GM20431 (cell line): ENCODE results near the gene CANT1.
"Not testable (repeated sequence)": the region's sequence is repeated elsewhere in the genome, so short reads cannot be mapped to it uniquely, and the experiment has no call there.

Experiments used
- in situ Hi-C: fragments of 300-500 bp; cut with MseI, MboI; formaldehyde crosslinking; loops from one replicate; pipeline ENCODE4 v1.15.0; 2020; ENCODE audit warnings: low sequenced_read_pairs; ENCODE audit not compliant: unreplicated experiment

CANT1 gene

DNA sequence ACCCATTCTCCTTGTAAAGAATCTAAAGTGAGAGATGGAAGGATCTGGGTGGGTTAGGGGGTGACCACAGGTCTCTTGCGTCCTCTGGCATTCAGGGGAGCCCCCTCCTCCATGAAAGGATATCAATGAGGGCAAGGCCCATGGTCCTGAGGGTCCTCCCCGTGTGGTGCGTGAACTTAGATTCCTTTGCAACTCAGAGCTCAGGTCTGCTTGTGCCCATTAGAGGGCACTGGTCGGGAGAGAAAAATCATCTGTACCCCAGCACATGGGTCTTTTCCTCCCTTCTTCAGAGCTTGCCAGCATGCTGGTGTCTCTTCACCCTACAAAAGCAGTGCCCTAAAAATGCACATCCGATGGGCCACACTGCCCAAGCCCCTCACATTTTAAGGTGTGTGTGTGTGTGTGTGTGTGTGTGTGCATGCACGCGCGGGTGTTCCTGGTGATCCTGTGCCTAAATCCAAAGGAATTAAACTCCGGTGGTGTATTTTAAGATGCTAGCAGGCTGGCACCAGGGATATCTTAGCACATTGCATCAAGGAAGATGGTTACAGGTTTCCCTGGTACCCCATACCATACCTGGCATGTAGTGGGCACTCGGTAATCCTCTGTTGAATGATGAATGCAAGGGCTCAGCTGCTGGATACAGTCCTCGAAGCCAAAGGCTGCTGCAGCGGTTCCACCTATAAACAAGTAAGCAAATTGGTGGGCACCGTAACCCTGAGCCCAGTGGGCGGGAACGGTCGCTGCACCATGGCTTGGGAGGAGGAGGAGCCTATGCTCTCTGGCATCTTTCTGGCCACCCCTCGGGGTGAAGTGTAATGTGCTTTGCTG lies 19.1 kb upstream of the CANT1 start:
- in situ Hi-C loops, result no loop called here

GRCh38 chr17:79027925-79028491 lies 18.4 kb upstream of the CANT1 start:
- in situ Hi-C loops, result no loop called here

DNA sequence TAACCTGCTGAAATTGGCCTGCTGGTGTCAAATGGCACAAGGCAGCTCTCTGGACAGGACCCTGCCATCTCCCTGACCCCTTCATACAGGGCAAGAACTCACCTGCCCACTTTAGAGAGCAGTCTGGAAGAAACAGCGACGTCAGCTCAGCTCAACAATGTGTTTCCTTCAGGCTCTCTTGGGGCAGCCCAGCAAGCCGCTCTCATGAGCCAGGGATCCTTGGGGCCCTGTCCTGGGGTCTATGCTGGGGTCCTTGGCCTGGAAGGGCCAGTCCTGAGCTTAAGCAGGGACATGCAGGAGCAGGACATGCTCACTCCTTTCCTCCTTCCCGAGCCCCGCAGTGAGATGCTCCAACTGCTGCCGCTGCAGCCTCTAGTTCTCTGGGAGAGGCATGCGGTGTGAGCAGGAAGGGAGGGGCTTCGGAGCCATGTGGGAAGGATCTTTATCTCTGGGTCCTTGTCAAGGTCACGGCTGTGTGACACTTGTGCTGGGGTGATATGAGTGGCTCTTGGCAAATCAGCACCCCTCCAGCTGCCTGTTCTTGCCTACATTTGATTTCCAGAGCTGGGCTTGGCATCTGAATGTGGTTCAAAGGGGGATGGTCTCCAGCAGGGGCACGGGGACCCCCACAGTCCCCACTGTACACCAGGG lies 17.8 kb upstream of the CANT1 start:
- in situ Hi-C loops, result no loop called here

GRCh38 chr17:79026376-79027273 lies 17.1 kb upstream of the CANT1 start:
- in situ Hi-C loops, result no loop called here

DNA sequence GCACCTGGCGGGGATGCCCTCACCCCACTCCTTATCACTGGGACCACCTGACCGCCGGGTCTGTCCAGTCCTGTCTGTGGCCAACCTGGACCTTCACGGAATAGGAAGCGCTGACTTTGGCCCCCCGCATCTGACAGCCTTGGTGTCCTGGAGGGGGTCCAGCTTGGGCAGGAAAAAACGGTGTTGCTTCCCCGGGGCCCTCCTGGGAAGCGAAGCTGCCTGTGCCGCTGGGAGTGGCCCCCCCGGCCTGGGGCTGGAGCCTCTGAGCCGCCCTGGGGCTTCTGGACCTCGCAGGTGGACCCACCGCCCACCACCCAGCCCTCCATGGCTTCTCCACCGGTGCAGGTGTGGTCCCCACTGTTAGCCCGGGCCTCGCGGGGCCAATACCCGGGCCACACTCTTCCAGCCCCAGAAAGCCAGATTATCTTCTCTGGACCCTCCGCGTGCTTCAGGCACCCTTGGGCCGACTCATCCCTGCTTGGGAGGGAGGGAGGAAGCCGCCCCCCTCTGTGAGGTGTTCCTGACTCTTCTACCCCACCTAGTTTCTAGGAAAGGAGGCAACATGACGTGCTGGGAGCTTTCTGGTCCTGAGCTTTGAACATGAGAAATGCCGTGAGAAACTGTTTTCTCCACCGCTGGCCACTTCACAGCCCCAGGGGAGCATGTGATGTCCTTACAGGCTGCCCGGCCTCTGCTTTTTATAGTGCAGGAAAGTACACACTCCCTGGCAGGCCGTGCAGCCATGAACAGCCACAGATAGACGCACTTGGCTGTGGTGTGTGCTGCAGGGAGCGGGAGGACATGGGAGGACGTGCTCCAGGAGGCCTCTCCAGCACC lies 15.6 kb upstream of the CANT1 start:
- in situ Hi-C loops, result no loop called here

DNA sequence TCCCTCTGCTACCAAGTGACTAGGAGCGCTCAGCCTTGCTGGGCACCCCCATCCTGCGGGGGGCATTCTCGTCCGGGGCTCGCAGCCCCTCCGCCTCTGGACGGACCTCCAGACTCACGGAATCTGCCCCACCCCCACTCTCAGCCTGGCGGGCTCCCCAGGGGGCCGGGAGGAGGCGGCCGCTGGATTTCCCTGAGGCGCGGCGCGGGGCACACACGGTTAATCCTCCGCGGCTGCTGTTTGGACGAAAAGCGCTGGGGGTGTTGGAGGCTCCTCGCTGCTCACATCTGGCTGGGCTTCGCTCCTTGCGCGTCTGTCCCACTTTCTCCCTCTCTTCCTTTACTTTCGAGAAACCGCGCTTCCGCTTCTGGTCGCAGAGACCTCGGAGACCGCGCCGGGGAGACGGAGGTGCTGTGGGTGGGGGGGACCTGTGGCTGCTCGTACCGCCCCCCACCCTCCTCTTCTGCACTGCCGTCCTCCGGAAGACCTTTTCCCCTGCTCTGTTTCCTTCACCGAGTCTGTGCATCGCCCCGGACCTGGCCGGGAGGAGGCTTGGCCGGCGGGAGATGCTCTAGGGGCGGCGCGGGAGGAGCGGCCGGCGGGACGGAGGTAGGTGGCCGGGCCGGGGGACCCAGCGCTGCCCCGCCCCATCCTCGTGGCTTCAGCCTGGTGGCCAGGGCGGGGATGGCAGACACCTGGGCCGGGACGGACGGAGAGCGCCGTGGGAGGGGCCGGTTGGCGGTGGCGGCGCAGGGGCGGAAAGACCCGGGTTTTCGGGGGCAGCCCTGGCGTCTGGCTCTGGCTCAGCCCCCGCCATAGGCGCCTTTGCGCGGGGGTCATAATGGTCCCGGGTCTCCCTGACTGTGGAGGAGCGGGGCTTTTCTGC lies 14.6 kb upstream of the CANT1 start, which contains the start of gene C1QTNF1:
Gene C1QTNF1 (plus strand): TSS at position 284 of the 886 bp plus-strand sequence. CDS start 19,800 bp downstream, outside the sequence.
- in situ Hi-C loops, result no loop called here

DNA sequence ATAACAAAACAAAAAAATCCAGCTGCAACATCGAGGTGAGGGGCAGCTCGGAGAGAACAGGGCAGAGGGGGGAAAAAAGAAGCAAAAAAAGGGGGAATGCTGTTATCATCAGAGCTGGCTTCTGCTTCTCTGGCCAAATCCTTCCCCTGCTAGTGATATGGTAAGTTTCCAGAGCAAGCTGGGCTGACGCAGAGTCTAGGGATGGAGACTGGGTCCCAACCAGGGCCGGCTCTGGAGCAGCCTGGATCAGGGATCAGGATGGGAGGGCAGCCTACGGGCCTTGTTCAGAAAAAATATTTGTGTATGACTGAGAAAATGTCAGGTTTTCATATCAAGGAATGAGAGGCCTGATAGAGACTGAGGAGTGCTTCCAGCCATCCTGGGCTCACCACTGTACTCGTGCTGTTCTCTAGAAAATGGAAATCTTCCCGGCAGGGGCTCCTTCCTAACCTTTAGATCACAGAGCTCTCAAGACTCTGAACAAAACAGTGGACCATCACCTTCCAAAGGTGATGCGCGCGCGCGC lies 13.7 kb upstream of the CANT1 start:
- in situ Hi-C loops, result no loop called here

DNA sequence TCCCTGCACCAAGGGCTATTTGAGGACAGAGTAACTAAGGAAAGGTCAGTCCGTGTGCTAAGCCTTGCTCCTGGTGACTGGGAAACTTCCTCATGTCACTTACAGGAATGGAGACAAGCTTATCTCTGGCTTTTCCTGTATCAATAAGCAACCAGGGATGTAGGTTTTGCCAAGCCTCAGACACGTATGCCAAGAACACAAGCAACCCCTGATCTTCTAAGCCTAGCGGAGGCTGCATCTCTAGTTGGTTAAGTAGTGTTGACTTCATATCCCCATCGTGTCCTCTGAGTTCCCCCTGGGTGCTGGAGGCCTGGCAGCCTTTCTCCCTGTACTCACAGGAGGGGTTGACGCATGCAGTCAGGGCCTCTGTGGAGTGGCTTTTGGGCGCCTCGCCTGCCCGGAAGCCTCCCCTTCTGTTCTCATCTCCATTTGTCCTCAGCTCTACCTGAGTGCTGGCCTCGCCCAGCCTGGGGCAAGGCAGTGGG lies 13.0 kb upstream of the CANT1 start:
- in situ Hi-C loops, result no loop called here

DNA sequence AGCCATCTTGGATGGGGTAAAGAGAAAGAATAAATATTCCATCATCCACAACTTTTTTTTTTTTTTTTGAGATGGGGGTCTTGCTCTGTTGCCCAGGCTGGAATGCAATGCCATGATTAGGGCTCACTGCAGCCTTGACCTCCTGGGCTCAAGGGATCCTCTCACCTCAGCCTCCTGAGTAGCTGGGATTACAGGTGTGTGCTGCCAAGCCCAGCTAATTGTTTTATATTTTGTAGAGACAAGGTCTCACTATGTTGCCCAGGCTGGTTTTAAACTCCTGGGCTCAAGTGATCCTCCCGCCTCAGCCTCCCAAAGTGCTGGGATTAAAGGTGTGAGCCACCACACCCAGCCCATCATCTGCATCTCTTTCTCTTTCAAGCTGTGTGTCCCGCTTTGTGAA lies 12.4 kb upstream of the CANT1 start:
- in situ Hi-C loops, result not testable (repeated sequence)

DNA sequence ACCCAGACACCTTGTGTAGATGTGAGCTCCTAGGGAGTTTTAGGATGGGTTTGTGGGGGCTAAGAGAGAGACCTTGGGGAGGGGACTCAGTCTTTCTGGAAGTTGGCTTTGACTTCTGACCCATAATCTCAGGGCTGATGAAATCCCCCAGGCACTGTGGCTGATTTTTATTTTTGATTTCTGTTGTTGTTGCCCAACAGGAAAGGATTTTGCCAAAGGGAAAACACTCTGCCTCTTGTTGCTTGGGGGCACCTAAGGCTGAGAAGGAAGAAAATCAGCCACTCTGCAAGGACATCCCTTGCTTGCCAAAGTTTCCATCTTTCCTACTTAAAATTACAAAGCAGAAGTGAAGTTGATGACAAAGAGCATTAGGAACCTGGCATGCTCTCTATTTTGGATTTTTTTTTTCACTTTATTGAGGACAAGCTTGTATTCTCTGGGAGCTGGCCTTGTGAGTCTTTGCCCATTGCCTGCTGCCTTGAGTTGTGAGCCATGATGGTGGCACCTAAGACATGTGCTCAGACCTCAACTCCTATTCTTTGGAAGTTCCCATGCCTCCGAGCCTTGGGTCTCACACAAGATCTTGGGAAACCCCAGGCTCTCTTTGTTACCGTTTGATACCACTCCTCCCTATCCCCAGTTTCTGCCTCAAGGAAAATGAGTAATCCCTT lies 11.2 kb upstream of the CANT1 start:
- in situ Hi-C loops, result no loop called here

DNA sequence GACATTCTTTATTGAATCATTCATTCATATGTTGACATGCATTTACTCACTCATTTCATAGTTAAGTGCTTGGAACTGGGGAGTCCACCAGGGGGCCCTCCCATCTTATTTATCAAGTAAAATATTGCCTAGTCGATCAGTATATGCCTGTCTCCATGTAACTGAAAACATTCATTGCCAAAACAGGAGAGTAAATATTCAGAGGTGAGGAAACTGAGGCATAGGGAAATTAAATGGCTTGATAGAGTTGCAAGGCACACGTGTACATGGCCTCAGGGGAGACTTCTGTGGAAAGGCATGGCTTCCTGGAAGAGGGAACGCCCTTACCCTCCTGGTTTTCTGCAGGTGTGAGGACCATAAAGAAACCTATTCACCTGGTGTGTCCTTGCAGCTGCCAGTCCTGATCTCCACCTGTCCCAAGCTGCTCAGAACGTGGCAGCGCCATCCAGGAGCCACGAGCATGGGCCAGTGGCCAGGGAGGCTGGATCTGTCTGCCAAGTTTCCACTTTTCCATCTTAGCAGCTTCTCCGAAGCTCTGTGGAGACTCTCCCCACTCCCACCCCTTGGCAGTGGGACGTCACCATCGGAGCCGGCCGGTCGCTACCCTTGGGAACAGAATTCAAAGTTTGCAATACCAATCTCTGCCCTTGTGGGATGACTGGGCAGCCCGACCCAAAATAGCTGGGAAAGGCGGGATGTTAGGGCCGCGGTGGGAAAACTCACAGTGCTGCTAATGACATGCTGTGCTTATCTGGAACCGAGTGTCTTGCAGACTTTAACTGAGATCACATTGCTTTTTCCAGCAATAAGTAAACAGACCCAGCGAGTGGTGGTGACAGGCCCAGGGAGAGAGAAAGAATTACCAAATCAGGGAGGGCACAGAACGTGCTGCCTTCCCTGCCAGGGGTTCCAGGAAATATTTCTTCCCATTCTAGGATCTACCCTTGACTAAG lies 10.3 kb upstream of the CANT1 start:
- in situ Hi-C loops, result no loop called here

DNA sequence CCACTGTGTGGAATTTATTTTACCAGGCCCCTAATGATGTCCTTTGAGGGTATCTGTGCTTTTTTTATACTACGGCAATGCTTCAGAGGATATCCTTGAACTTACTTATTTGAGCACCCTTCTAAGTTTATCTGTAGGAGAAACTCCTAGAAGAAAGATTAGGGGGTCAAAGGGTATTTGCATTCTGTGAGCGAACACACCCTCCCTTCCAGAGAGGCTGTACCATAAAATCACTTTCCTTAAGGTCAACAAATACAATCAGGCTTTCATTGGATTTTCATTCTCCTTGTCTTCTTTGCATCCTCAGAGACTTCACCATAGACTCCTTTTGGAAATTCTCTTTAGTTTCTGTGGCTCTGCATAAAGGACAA lies 9.7 kb upstream of the CANT1 start:
- in situ Hi-C loops, result no loop called here

DNA sequence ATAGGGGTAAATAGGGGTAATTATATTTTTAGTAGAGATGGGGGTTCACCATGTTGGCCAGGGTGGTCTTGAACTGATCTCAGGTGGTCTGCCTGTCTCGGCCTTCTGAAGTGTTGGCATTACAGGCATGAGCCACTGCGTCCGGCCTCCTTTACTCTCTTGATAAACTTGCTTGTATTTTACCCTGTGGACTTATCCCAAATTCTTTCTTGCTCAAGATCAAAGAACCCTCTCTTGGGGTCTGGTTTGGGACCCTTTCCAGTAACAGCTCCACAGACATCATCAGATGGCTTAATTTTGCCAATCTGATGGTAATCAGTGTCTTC lies 8.8 kb upstream of the CANT1 start:
- in situ Hi-C loops, result no loop called here

DNA sequence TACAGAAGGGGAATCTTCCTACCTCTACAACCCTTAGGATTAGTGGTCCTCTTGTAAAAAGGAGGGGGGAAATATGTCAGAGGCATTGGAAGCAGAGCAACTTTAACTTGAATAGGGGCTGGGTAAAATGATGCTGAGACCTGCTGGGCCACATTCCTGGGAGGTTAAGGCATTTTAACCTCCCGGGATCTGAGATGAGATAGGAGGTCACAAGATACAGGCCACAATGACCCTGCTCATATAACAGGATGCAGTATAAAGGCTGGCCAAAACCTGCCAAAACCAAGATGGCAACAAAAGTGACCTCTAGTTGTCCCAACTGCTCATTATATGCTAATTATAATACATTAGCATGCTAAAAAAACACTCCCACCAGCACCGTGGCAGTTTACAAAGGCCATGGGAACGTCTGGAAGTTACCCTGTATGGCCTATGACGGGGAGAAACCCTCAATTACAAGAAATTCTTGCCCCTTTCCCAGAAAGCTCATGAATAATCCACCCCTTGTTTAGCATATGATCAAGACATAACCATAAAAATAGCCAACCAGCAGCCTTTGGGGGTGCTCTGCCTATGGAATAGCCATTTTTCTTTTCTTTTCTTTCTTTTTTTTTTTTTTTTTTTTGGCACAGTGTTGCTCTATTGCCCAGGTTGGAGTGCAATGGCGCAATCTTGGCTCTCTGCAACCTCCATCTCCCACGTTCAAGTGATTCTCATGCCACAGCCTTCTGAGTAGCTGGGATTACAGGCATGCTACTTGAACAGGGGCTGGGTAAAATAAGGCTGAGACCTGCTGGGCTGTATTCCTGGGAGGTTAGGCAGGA lies 8.2 kb upstream of the CANT1 start:
- in situ Hi-C loops, result no loop called here

GRCh38 chr17:79014158-79014758 lies 4.7 kb upstream of the CANT1 start:
- in situ Hi-C loops, result no loop called here
